ENCODE data around the gene NDOR1.

DNA sequence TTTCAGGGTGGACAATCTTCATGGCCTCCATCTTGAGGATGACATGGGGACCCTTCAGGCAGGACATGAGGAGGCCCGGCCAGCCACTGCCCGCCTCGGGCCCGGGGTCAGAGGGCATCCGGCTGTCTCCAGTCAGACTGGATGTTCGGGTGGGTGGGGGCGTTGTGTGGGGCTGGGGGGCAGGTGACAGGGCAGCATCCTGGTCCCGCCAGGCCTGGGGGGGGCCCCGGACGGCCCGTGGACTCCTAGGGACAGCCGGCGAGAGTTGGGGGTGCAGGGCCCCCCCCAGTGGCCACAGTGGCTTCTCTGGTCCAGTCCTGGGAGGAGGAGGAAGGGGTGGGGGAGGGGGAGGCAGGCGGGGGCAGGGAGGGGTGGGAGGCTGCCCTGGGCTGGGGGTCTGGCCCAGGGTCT is 15.6 kb downstream of the NDOR1 start:
- TF ChIP-seq, protein P1, sequence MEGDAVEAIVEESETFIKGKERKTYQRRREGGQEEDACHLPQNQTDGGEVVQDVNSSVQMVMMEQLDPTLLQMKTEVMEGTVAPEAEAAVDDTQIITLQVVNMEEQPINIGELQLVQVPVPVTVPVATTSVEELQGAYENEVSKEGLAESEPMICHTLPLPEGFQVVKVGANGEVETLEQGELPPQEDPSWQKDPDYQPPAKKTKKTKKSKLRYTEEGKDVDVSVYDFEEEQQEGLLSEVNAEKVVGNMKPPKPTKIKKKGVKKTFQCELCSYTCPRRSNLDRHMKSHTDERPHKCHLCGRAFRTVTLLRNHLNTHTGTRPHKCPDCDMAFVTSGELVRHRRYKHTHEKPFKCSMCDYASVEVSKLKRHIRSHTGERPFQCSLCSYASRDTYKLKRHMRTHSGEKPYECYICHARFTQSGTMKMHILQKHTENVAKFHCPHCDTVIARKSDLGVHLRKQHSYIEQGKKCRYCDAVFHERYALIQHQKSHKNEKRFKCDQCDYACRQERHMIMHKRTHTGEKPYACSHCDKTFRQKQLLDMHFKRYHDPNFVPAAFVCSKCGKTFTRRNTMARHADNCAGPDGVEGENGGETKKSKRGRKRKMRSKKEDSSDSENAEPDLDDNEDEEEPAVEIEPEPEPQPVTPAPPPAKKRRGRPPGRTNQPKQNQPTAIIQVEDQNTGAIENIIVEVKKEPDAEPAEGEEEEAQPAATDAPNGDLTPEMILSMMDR (conservative IDR thresholded peaks at IDR 0.05; ENCODE audit: low read length) = no peak
- TF ChIP-seq EZH2phosphoT487 (IDR thresholded peaks at IDR 0.05; ENCODE audit: borderline replicate concordance) = no peak

All from Loucy (cell line).